Heart left ventricle (tissue), 16 donors: ENCODE results near the gene PSMC4. TPM values are rescaled to one million over a fixed set of nuclear protein-coding genes. Genes with fewer than 3 reads are reported as not detected.

Source experiments
- ATAC-seq, 4 donors: fragments of 200-7000 bp; cut with Tn5 transposase; one replicate each; pipeline ENCODE4 v1.9.1; 2020 to 2022; ENCODE audit warnings: moderate library complexity in 4 of 4, mild to moderate bottlenecking in 3 of 4, moderate number of reproducible peaks in 1 of 4
- DNase-seq, 5 donors: peaks; one replicate each; pipeline ENCODE4 v3.0.0-alpha.2; 2020
- H3K27ac ChIP-seq, 12 donors: fragments of 200-600 bp; sonication (generic) in 4 of 12; one replicate each; pipeline versions ENCODE4 v1.5.0 to v1.8.0; 2016 to 2022; ENCODE audit warnings: mild to moderate bottlenecking in 2 of 12
- H3K27me3 ChIP-seq, 9 donors: fragments of 200-600 bp; sonication (generic) in 2 of 9; one replicate each; pipeline versions ENCODE4 v1.5.1 to v1.8.0; 2016 to 2022; ENCODE audit warnings: mild to moderate bottlenecking in 3 of 9
- H3K36me3 ChIP-seq, 9 donors: fragments of 200-600 bp; sonication (generic) in 2 of 9; one replicate each; pipeline versions ENCODE4 v1.5.0 to v1.8.0; 2018 to 2022; ENCODE audit warnings: mild to moderate bottlenecking in 2 of 9
- H3K4me1 ChIP-seq, 12 donors: fragments of 200-600 bp; sonication (generic) in 4 of 12; one replicate each; pipeline versions ENCODE4 v1.5.0 to v1.8.0; 2016 to 2022; ENCODE audit warnings: mild to moderate bottlenecking in 3 of 12
- H3K4me3 ChIP-seq, 12 donors: fragments of 200-600 bp; sonication (generic) in 4 of 12; one replicate each; pipeline versions ENCODE4 v1.5.0 to v1.8.0; 2017 to 2022; ENCODE audit warnings: mild to moderate bottlenecking in 9 of 12, moderate library complexity in 4 of 12
- H3K9me3 ChIP-seq, 12 donors: fragments of 200-600 bp; sonication (generic) in 4 of 12; one replicate each; pipeline versions ENCODE4 v1.5.0 to v1.8.0; 2016 to 2022; ENCODE audit warnings: mild to moderate bottlenecking in 1 of 12
- POLR2A ChIP-seq, 2 donors: fragments of 450-650 bp; IDR thresholded peaks; one replicate each; pipeline ENCODE4 v1.6.1; 2017; ENCODE audit warnings: antibody characterized with exemption in 2 of 2, mild to moderate bottlenecking in 2 of 2, moderate library complexity in 2 of 2
- WGBS, 4 donors: extraction: QIAGEN DNeasy Blood & Tissue Kit in 2 of 4; methylation state at CpG; one replicate each; pipeline versions ENCODE4 v1.1.5 to v1.1.7; 2013 to 2018; 5-methylcytosine and 5-hydroxymethylcytosine counted together
- intact Hi-C, 10 donors: fragments of 100-400 bp; cut with DNase I; formaldehyde crosslinking; loops; one replicate each; pipeline versions ENCODE4 v1.11.1 to v1.14.2; 2022
- polyA plus RNA-seq, 2 donors: library from polyadenylated mRNA; stranded (reverse); fragments of 200-250 nt; gene quantifications; one replicate each; pipeline ENCODE4 v1.2.3, GENCODE V29; 2013
- total RNA-seq, 9 donors: library from RNA; depleted of rRNA in 2 of 9; stranded (reverse); fragments of >200 nt in 2 of 9; fragmentation: NEBNext Ultra II Directional in 3 of 9; extraction: Animal tissue kit (Norgen Biotek cat#: 25700) in 3 of 9; gene quantifications; one replicate each; pipeline versions ENCODE4 v1.1.0 to v1.2.4, GENCODE V29; 2016 to 2023
- TF ChIP-seq, protein P1 (sequence below), 12 donors: fragments of 200-600 bp; sonication (generic) in 4 of 12; IDR thresholded peaks; one replicate each; pipeline versions ENCODE4 v1.5.0 to v1.8.0; 2018 to 2022; ENCODE audit warnings: antibody characterized with exemption in 12 of 12, mild to moderate bottlenecking in 5 of 12
- donor health status: ischemic (EF 13 %, LVEDD 7.1; RV severe dilation, severe dysfunction).
- donor health status: healthy with polysubstance abuse.
- donor health status: DM: no; HTN: yes; CAD: no.
- donor health status: DM: no; HTN: no; CAD: no.
- donor health status: ischemic (EF 25% LVEDD 6.9; RV normal size, moderate dysfunction).
- donor health status: ischemic (EF 25% LVEDD 5.7; RV mildly dilated, moderate dysfunction).
- donor health status: healthy.
- donor health status: DM: yes; HTN: yes; CAD: no.
- donor health status: ischemic (EF 35%, LVEDD 5.7; RV mildly dilated, moderate dysfunction).
- donor health status: nonischemic (EF 11% LVEDD 7.7; RV severe dilation, severe dysfunction).
- donor health status: DM: yes; HTN: yes; CAD: no.
- donor health status: PGD.
- donor health status: ischemic (EF 29% LVEDD 5.4; RV normal size, mild dysfunction).
- donor health status: nonischemic (EF 23%, LVEDD 6.1; RV moderate dilation, normal function).

The PSMC4 gene
- total and polyA plus RNA-seq, 11 donors, result 58.5 to 120 (median 78.6) TPM

DNA sequence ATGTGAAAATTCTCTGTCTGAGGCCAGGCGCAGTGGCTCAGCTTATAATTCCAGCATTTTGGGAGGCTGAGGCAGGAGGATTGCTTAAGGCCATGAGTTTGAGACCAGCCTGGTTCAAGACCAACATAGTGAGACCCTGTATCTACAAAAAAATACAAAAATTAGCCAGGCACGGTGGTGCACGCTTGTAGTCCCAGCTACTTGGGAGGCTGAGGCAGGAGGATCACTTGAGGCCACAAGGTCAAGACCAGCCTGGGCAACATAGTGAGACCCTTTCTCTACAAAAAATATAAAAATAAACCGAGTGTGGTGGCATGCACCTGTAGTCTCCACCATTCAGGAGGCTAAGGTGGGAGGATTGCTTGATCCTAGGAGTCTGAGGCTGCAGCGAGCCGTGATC lies 34.3 kb upstream of the PSMC4 start:
- peaks cover 0 to 52% (median 0%) of the 10 kb centered on the region in 12 donors for H3K4me1 ChIP-seq
- intact Hi-C loops, result no loop called here
- no peaks in the 10 kb centered on the region for H3K36me3 ChIP-seq
- H3K9me3 ChIP-seq, result peaks cover 0 to 17% (median 6%) of the 10 kb centered on the region in 12 donors
- H3K4me3 ChIP-seq, result no peak overlapping the region
- 83 to 88% (median 86%) methylated on average over 6 of the region's 6 CpGs for WGBS, 4 donors
- ATAC-seq (no peak), DNase-seq (no peak)
- peak overlapping the region in 1 of 12 donors; percentile 18 for H3K27ac ChIP-seq
- H3K27me3 ChIP-seq, result peaks cover 0 to 44% (median 0%) of the 10 kb centered on the region in 9 donors
- TF ChIP-seq, protein P1, sequence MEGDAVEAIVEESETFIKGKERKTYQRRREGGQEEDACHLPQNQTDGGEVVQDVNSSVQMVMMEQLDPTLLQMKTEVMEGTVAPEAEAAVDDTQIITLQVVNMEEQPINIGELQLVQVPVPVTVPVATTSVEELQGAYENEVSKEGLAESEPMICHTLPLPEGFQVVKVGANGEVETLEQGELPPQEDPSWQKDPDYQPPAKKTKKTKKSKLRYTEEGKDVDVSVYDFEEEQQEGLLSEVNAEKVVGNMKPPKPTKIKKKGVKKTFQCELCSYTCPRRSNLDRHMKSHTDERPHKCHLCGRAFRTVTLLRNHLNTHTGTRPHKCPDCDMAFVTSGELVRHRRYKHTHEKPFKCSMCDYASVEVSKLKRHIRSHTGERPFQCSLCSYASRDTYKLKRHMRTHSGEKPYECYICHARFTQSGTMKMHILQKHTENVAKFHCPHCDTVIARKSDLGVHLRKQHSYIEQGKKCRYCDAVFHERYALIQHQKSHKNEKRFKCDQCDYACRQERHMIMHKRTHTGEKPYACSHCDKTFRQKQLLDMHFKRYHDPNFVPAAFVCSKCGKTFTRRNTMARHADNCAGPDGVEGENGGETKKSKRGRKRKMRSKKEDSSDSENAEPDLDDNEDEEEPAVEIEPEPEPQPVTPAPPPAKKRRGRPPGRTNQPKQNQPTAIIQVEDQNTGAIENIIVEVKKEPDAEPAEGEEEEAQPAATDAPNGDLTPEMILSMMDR (IDR thresholded peaks at IDR 0.05), result no peak
- TF ChIP-seq POLR2A (IDR thresholded peaks at IDR 0.05), result no peak

DNA sequence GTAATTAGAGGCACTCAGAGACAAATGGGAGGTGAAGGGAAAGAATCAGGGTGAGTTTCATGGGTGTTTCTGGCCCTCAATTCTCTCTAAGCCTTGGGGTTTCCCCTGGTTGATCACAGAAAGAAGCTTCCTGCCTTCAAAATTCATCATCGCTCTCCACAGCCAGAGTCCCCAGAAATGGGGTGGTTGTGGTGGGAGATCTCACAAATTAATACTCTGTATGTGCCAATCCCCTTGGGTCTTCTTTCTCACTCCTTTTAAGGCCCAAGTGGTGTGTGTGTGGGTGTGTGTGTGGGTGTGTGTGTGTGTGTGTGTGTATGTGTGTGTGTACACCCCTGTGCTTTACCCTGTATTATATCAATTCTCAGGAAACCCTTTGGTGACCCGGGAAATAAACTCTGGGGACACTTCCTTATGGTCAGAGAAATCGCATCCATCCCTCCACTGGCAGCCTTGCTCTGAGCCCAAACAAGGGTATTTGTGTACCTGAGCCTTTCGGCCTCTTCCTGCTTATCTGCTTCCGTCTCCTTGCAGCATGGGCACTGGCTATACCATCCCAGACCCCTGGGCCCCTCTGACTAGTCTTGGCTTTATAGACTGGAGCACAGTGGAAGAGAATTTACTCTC lies 33.8 kb upstream of the PSMC4 start:
- peaks cover 0 to 17% (median 6%) of the 10 kb centered on the region in 12 donors for H3K9me3 ChIP-seq
- peak overlapping the region in 1 of 12 donors; percentile 40 for H3K27ac ChIP-seq
- 67 to 73% (median 70%) methylated on average over 5 of the region's 5 CpGs for WGBS, 4 donors
- DNase-seq (no peak), ATAC-seq (no peak)
- H3K4me3 ChIP-seq, result no peak overlapping the region
- intact Hi-C loops, result no loop called here
- H3K36me3 ChIP-seq, result no peaks in the 10 kb centered on the region
- peaks cover 0 to 39% (median 0%) of the 10 kb centered on the region in 9 donors for H3K27me3 ChIP-seq
- TF ChIP-seq, protein P1 (IDR thresholded peaks at IDR 0.05), result no peak
- no peak for TF ChIP-seq POLR2A (IDR thresholded peaks at IDR 0.05)
- peaks cover 0 to 58% (median 0%) of the 10 kb centered on the region in 12 donors for H3K4me1 ChIP-seq

DNA sequence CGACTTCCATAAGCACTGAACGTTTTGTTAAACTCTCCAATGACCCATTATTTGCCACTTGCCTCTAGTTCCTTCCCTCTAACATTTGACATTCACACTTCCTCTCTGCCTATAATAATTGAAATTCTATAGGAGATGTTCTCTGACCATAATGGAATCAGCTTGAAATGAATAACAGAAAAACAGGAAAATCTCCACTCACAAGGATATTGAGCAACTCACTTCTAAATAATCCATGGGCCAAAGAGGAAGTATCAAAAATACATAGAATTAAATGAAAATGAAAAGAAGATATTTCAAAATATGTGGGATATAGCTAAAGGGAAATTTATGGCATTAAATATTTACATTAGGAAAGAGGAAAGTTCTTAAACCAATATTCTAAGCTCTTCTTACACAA lies 33.2 kb upstream of the PSMC4 start:
- WGBS, 4 donors, result 41 to 50% (median 46%) methylated on average over 2 of the region's 2 CpGs
- DNase-seq (no peak), ATAC-seq (no peak)
- peaks cover 0 to 62% (median 0%) of the 10 kb centered on the region in 12 donors for H3K4me1 ChIP-seq
- intact Hi-C loops, result no loop called here
- peaks cover 0 to 17% (median 6%) of the 10 kb centered on the region in 12 donors for H3K9me3 ChIP-seq
- H3K4me3 ChIP-seq, result no peak overlapping the region
- TF ChIP-seq POLR2A (IDR thresholded peaks at IDR 0.05), result no peak
- TF ChIP-seq, protein P1 (IDR thresholded peaks at IDR 0.05), result no peak
- no peaks in the 10 kb centered on the region for H3K36me3 ChIP-seq
- H3K27ac ChIP-seq, result peak overlapping the region in 1 of 12 donors; percentile 40
- H3K27me3 ChIP-seq, result peaks cover 0 to 36% (median 0%) of the 10 kb centered on the region in 9 donors

DNA sequence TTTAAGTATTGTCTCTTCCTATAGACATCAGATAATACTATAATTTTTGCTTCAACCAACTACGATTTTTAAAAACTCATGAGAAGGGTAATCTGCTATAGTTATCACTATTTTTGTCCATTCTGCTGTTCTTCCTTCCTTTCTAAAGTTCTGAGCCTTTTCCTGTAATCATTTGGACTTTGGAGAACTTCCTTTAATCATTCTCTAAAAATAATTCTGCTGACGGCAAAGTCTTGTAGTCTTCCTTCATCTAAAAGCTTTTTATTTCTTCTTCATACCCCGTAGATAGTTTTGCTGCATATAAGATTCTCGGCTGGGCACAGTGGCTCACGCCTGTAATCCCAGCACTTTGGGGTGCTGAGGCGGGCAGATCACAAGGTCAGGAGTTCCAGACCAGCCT lies 31.4 kb upstream of the PSMC4 start:
- TF ChIP-seq, protein P1 (IDR thresholded peaks at IDR 0.05), result no peak
- no peak for TF ChIP-seq POLR2A (IDR thresholded peaks at IDR 0.05)
- intact Hi-C loops, result no loop called here
- Histone ChIP-seq H3K27me3 (peaks cover 0 to 19% (median 0%) of the 10 kb centered on the region in 9 donors), H3K4me1 (peaks cover 0 to 72% (median 0%) of the 10 kb centered on the region in 12 donors), H3K4me3 (no peak overlapping the region), H3K36me3 (no peaks in the 10 kb centered on the region), H3K9me3 (peaks cover 0 to 17% (median 6%) of the 10 kb centered on the region in 12 donors), H3K27ac (peak overlapping the region in 1 of 12 donors; percentile 79)
- 60 to 76% (median 62%) methylated on average over 6 of the region's 6 CpGs for WGBS, 4 donors
- ATAC-seq (no peak), DNase-seq (no peak)
